Stimulated activated CD8-positive, alpha-beta memory T cell treated with anti-CD3 and anti-CD28 coated beads, Interleukin-4, amount 100 ng/mL, for 1 hour (primary cell): ENCODE measurements around the gene DNAH11.
"Not testable (repeated sequence)": the region's sequence is repeated elsewhere in the genome, so short reads cannot be mapped to it uniquely, and the experiment has no call there.

ENCODE experiments used
- DNase-seq, 2 donors: peaks; one replicate each; pipeline ENCODE4 v3.0.0-alpha.2; 2020; ENCODE audit warnings: low read depth in 2 of 2, low spot score in 1 of 2

DNAH11 gene

GRCh38 chr7:21542891-21543527 lies at the start of gene DNAH11:
Gene DNAH11 (plus strand): TSS chr7:21543039. CDS start chr7:21543246, 207 bp downstream.
- no peak for DNase-seq

GRCh38 chr7:21495731-21496130 lies 47.1 kb upstream of the DNAH11 start:
- no peak for DNase-seq

GRCh38 chr7:21497072-21497471 lies 45.8 kb upstream of the DNAH11 start:
- no peak for DNase-seq

- no peak for DNase-seq
Observed at GRCh38 chr7:21500117-21500832, 42.6 kb upstream of the DNAH11 start.

- no peak for DNase-seq
Observed at GRCh38 chr7:21504021-21504420, 38.8 kb upstream of the DNAH11 start.

GRCh38 chr7:21507627-21508343 lies 35.1 kb upstream of the DNAH11 start:
- no peak for DNase-seq

- DNase-seq: no peak
Observed at GRCh38 chr7:21508538-21508937, 34.3 kb upstream of the DNAH11 start.

GRCh38 chr7:21514062-21514461 lies 28.8 kb upstream of the DNAH11 start:
- no peak for DNase-seq

GRCh38 chr7:21524680-21525079 lies 18.2 kb upstream of the DNAH11 start:
- DNase-seq: no peak

GRCh38 chr7:21526007-21526406 lies 16.8 kb upstream of the DNAH11 start:
- no peak for DNase-seq

- no peak for DNase-seq
Observed at GRCh38 chr7:21526448-21526847, 16.4 kb upstream of the DNAH11 start.

GRCh38 chr7:21532485-21532884 lies 10.4 kb upstream of the DNAH11 start:
- DNase-seq: not testable (repeated sequence)

- not testable (repeated sequence) for DNase-seq
Observed at GRCh38 chr7:21533646-21534045, 9.2 kb upstream of the DNAH11 start.

GRCh38 chr7:21536445-21537118 lies 6.3 kb upstream of the DNAH11 start:
- DNase-seq: not testable (repeated sequence)

GRCh38 chr7:21538936-21539495 lies 3.8 kb upstream of the DNAH11 start:
- DNase-seq: no peak

- DNase-seq: no peak
Observed at GRCh38 chr7:21543528-21544302, 876 bp downstream of the DNAH11 start.

GRCh38 chr7:21544303-21544656 lies 1.4 kb downstream of the DNAH11 start:
- no peak for DNase-seq

- DNase-seq: no peak
Observed at GRCh38 chr7:21544715-21545114, 1.9 kb downstream of the DNAH11 start.

- no peak for DNase-seq
Observed at GRCh38 chr7:21547501-21547900, 4.7 kb downstream of the DNAH11 start.

GRCh38 chr7:21548491-21548890 lies 5.7 kb downstream of the DNAH11 start:
- DNase-seq: no peak

- DNase-seq: no peak
Observed at GRCh38 chr7:21550076-21550475, 7.2 kb downstream of the DNAH11 start.
